GM19438 (cell line): Measurements from ENCODE around the gene GPLD1.
"Not testable (repeated sequence)": the region's sequence is repeated elsewhere in the genome, so short reads cannot be mapped to it uniquely, and the experiment has no call there.

Experiments
- ATAC-seq: cut with Tn5 transposase; IDR thresholded peaks from one replicate; pipeline ENCODE4 v1.9.1; 2021; ENCODE audit warnings: low read depth; ENCODE audit not compliant: unreplicated experiment

The GPLD1 gene

DNA sequence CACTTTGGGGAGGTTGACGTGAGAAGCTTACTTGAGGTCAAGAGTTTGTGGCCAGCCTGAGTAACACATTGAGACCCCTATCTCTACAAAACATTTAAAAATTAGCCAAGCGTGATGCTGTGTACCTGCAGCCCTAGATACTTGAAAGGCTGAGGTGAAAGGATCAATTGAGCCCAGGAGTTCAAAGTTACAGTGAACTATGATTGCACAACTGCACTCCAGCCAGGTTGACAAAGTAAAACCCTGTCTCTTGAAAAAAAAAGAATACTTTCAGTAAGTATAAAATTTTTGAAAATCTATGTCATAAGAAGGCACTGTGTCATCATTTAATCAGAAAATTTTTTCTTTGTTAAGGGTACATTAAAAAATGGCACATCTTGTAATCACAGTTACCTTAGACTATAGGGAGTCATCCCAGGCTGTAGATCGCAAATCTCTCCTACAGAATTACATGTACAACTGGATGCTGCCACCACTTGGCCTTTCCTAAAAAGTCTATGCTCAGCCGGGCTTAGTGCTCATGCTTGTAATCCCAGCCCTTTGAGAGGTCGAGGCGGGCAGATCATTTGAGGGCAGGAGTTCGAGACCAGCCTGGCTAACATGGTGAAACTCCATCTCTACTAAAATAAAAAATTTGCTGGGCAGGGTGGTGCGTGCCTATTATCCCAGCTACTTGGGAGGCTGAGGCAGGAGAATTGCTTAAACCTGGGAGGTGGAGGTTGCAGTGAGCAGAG lies 103.7 kb downstream of the GPLD1 start:
- ATAC-seq, result peak; percentile 52

DNA sequence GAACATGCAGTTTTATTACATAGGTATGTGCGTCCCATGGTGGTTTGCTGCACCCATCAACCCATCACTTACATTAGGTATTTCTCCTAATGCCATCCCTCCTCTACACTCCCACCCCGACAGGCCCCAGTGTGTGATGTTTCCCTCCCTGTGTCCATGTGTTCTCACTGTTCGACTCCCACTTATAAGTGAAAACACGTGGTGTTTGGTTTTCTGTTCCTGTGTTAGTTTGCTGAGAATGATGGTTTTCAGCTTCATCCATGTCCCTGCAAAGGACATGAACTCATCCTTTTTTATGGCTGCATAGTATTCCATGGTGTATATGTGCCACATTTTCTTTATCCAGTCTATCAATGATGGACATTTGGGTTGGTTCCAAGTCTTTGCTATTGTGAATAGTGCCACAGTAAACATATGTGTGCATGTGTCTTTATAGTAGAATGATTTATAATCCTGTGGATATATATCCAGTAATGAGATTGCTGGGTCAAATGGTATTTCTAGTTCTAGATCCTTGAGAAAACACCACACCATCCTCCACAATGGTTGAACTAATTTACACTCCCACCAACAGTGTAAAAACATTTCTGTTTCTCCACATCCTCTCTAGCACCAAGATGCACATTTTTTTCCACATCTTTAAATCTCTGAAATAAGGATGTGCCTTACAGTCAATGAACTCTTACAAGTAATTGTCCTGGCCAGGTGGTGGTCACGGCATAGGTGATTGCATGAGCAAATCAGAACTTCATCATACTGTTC lies 104.8 kb downstream of the GPLD1 start:
- ATAC-seq, result not testable (repeated sequence)

DNA sequence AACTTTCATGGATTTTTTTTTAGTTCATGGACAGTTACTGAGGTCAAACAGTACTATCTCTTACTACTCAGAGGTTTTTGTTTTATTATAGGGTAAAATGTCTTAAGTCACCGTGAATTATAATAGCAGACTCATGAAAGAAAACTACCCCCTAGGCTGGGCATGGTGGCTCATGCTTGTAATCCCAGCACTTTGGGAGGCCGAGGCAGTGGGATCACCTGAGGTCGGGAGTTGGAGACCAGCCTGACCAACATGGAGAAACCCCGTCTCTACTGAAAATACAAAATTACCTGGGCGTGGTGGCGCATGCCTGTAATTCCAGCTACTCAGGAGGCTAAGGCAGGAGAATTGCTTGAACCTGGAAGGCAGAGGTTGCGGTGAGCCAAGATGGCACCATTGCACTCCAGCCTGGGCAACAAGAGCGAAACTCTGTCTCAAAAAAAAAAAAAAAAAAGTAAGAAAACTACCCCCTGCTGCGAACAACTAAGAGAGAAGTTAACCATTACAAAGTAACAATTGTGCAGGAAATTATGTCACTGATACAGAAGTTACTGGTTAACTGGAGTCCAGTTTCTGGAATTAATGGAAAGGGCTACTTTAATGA lies 106.4 kb downstream of the GPLD1 start:
- ATAC-seq, result not testable (repeated sequence)

- no peak for ATAC-seq
These were observed 107.2 kb downstream of the GPLD1 start for GRCh38 chr6:24382220-24382540.

DNA sequence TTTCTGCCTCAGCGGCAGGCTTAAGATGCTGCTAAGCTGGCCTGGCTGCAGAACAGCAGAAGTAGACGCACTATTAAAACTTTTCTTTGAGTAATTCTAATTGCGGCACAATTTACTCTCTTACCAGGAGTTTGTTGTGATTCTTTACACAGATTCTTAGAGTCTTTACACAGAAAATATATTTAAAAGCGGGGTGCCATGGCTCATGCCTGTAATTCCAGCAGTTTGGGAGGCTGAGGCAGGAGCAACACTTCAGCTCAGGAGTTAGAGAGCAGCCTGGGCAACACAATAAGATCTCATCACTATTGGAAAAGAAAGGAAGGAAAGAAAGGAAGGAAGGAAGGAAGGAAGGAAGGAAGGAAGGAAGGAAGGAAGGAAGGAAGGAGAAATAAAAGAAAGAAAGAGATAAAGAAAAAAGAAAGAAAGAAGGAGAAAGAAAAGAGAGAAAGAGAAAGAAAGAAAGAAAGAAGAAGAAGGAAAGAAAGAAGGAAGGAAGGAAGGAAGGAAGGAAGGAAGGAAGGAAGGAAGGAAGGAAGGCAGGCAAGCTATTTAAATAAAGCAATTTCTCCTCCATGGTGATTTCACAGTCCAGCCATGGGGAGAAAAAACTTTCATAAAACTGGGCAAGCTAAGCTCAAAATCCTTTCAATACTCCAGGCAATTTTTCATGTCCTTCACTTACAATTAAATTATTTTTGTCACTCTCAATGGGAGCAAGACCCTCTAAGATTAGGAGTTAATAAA lies 107.7 kb downstream of the GPLD1 start:
- ATAC-seq, result no peak

- peak; percentile 49 for ATAC-seq
These were observed 110.8 kb downstream of the GPLD1 start for GRCh38 chr6:24378473-24379097.
